Mesenchymal stem cell (in vitro differentiated cells and primary cell): ENCODE results near the gene KIF25.

Experiments used
- DNase-seq: peaks from one replicate; pipeline ENCODE4 v3.0.0-alpha.2; 2013
- H2AFZ ChIP-seq: one replicate; pipeline ENCODE4 v1.6.1; 2013; ENCODE audit warnings: low read depth, mild to moderate bottlenecking, control low read depth, inconsistent platforms, low read length, moderate library complexity
- H2AK5ac ChIP-seq: 2 replicates; pipeline ENCODE4 v1.6.1; 2013; ENCODE audit warnings: low read length, moderate library complexity, mild to moderate bottlenecking, inconsistent platforms; ENCODE audit not compliant: severe bottlenecking
- H2BK120ac ChIP-seq: one replicate; pipeline ENCODE4 v1.6.1; 2013; ENCODE audit warnings: low read depth, mild to moderate bottlenecking, inconsistent platforms, low read length, moderate library complexity
- H2BK12ac ChIP-seq, 2 experiments: one replicate each; pipeline ENCODE4 v1.6.1; 2013; ENCODE audit warnings: inconsistent platforms in 2 of 2, low read length in 2 of 2, mild to moderate bottlenecking in 2 of 2, moderate library complexity in 2 of 2, control low read depth in 1 of 2
- H2BK15ac ChIP-seq: one replicate; pipeline ENCODE4 v1.6.1; 2013; ENCODE audit warnings: mild to moderate bottlenecking, low read depth, inconsistent platforms; ENCODE audit not compliant: poor library complexity, severe bottlenecking
- H2BK5ac ChIP-seq: 2 replicates; pipeline ENCODE4 v1.6.1; 2013; ENCODE audit warnings: low read depth, mild to moderate bottlenecking, low read length, control low read depth, inconsistent platforms; ENCODE audit not compliant: poor library complexity, severe bottlenecking
- H3K14ac ChIP-seq, 2 experiments: one replicate each; pipeline ENCODE4 v1.6.1; 2013; ENCODE audit warnings: inconsistent platforms in 2 of 2, low read length in 2 of 2, control low read depth in 1 of 2, mild to moderate bottlenecking in 1 of 2, moderate library complexity in 1 of 2
- H3K18ac ChIP-seq, 2 experiments: one replicate each; pipeline ENCODE4 v1.6.1; 2013; ENCODE audit warnings: inconsistent platforms in 2 of 2, low read length in 2 of 2, control low read depth in 1 of 2, low read depth in 1 of 2, mild to moderate bottlenecking in 1 of 2
- H3K23ac ChIP-seq, 2 experiments: one replicate each; pipeline ENCODE4 v1.6.1; 2013; ENCODE audit warnings: inconsistent platforms in 2 of 2, low read length in 2 of 2, mild to moderate bottlenecking in 2 of 2, moderate library complexity in 2 of 2, control low read depth in 1 of 2
- H3K27ac ChIP-seq: 2 replicates; pipeline ENCODE4 v1.5.1; 2013; ENCODE audit warnings: mild to moderate bottlenecking, moderate library complexity, low read length, control low read depth, inconsistent platforms; ENCODE audit not compliant: poor library complexity, severe bottlenecking
- H3K27me3 ChIP-seq, 2 experiments: 2 replicates each; pipeline versions ENCODE4 v1.6.1 to v1.7.0; 2013; ENCODE audit warnings: low read length in 2 of 2, mild to moderate bottlenecking in 2 of 2, moderate library complexity in 2 of 2, control low read depth in 1 of 2, inconsistent platforms in 1 of 2; ENCODE audit not compliant: control insufficient read depth in 1 of 2, insufficient read depth in 1 of 2
- H3K36me3 ChIP-seq, 2 experiments: 2 replicates each; pipeline versions ENCODE4 v1.6.1 to v1.7.0; 2013; ENCODE audit warnings: low read length in 2 of 2, control low read depth in 1 of 2, inconsistent platforms in 1 of 2, low read depth in 1 of 2, mild to moderate bottlenecking in 1 of 2; ENCODE audit not compliant: insufficient read depth in 2 of 2, control insufficient read depth in 1 of 2
- H3K4ac ChIP-seq, 2 experiments: one replicate each; pipeline ENCODE4 v1.6.1; 2013; ENCODE audit warnings: inconsistent platforms in 2 of 2, low read length in 2 of 2, mild to moderate bottlenecking in 2 of 2, moderate library complexity in 2 of 2, control low read depth in 1 of 2, low read depth in 1 of 2
- H3K4me1 ChIP-seq: 2 replicates; pipeline ENCODE4 v1.6.1; 2013; ENCODE audit warnings: low read depth, low read length, control low read depth; ENCODE audit not compliant: control insufficient read depth, insufficient read depth
- H3K4me2 ChIP-seq: 2 replicates; pipeline ENCODE4 v1.6.1; 2013; ENCODE audit warnings: low read length, mild to moderate bottlenecking, inconsistent platforms; ENCODE audit not compliant: poor library complexity, severe bottlenecking
- H3K4me3 ChIP-seq, 2 experiments: 2 replicates each; pipeline versions ENCODE4 v1.5.1 to v1.7.0; 2013; ENCODE audit warnings: low read length in 2 of 2, mild to moderate bottlenecking in 2 of 2, control low read depth in 1 of 2, low read depth in 1 of 2; ENCODE audit not compliant: insufficient read depth in 1 of 2
- H3K79me1 ChIP-seq: replicated peaks from 2 replicates; pipeline ENCODE4 v1.6.1; 2013; ENCODE audit warnings: mild to moderate bottlenecking, control low read depth, low read length, inconsistent platforms; ENCODE audit not compliant: poor library complexity, severe bottlenecking
- H3K9ac ChIP-seq: 2 replicates; pipeline ENCODE4 v1.7.0; 2013; ENCODE audit warnings: mild to moderate bottlenecking, low read length, moderate library complexity
- H3K9me3 ChIP-seq: 2 replicates; pipeline ENCODE4 v1.7.0; 2013; ENCODE audit warnings: mild to moderate bottlenecking, low read length; ENCODE audit not compliant: control insufficient read depth
- H4K8ac ChIP-seq: one replicate; pipeline ENCODE4 v1.6.1; 2013; ENCODE audit warnings: inconsistent platforms, mild to moderate bottlenecking, low read length, moderate library complexity
- H4K91ac ChIP-seq: one replicate; pipeline ENCODE4 v1.6.1; 2013; ENCODE audit warnings: mild to moderate bottlenecking, low read length, inconsistent platforms
- WGBS: methylation state at CpG from one replicate; pipeline ENCODE4 v1.1.7; 2013; ENCODE audit warnings: mixed read lengths; 5-methylcytosine and 5-hydroxymethylcytosine counted together

The KIF25 gene

GRCh38 chr6:168033791-168034190, 36.3 kb downstream of the KIF25 start:
- H3K23ac ChIP-seq, result no peak overlapping the region
- no peak overlapping the region for H2BK15ac ChIP-seq
- no peaks in the 10 kb centered on the region for H3K9me3 ChIP-seq
- H2AFZ ChIP-seq, result no peak overlapping the region
- no peaks in the 10 kb centered on the region for H3K27me3 ChIP-seq
- no peak overlapping the region for H2AK5ac ChIP-seq
- peak overlapping the region in 1 of 2 experiments; percentile 76 for H2BK12ac ChIP-seq
- no peaks in the 10 kb centered on the region for H3K36me3 ChIP-seq
- no peaks in the 10 kb centered on the region for H3K79me1 ChIP-seq
- no peak overlapping the region for H3K4ac ChIP-seq
- H3K4me1 ChIP-seq, result peaks cover 4% of the 10 kb centered on the region
- H3K14ac ChIP-seq, result no peak overlapping the region
- no peak overlapping the region for H4K91ac ChIP-seq
- no peak overlapping the region for H3K4me3 ChIP-seq
- H3K27ac ChIP-seq, result no peak overlapping the region
- no peak overlapping the region for H2BK120ac ChIP-seq
- no peak overlapping the region for H3K9ac ChIP-seq
- peak overlapping the region in 1 of 2 experiments; percentile 31 for H3K18ac ChIP-seq
- DNase-seq, result no peak
- 99% methylated on average over 10 of the region's 12 CpGs for WGBS
- no peak overlapping the region for H2BK5ac ChIP-seq
- no peak overlapping the region for H3K4me2 ChIP-seq
- peak overlapping the region; percentile 70 for H4K8ac ChIP-seq

- H3K9me3 ChIP-seq, result peaks cover 5% of the 10 kb centered on the region
- no peak overlapping the region for H3K9ac ChIP-seq
- H2BK12ac ChIP-seq, result peak overlapping the region; percentile 38 to 94
- H4K91ac ChIP-seq, result peak overlapping the region; percentile 65
- no peak overlapping the region for H3K23ac ChIP-seq
- no peak for DNase-seq
- WGBS, result 87% methylated on average over 18 of the region's 18 CpGs
- H3K18ac ChIP-seq, result peak overlapping the region in 1 of 2 experiments; percentile 64
- H2AK5ac ChIP-seq, result no peak overlapping the region
- no peak overlapping the region for H3K4me2 ChIP-seq
- no peaks in the 10 kb centered on the region for H3K79me1 ChIP-seq
- peak overlapping the region; percentile 14 for H2BK15ac ChIP-seq
- no peaks in the 10 kb centered on the region for H3K27me3 ChIP-seq
- no peak overlapping the region for H2BK5ac ChIP-seq
- no peak overlapping the region for H3K27ac ChIP-seq
- no peak overlapping the region for H3K4me3 ChIP-seq
- no peaks in the 10 kb centered on the region for H3K36me3 ChIP-seq
- H3K4ac ChIP-seq, result no peak overlapping the region
- H2AFZ ChIP-seq, result no peak overlapping the region
- peak overlapping the region; percentile 19 for H4K8ac ChIP-seq
- no peak overlapping the region for H3K14ac ChIP-seq
- peaks cover 4% of the 10 kb centered on the region for H3K4me1 ChIP-seq
- H2BK120ac ChIP-seq, result peak overlapping the region; percentile 81
Measured at GRCh38 chr6:168034537-168034936, 37.1 kb downstream of the KIF25 start.

- Histone ChIP-seq H3K9ac (peak overlapping the region; percentile 86), H3K4me3 (peak overlapping the region; percentile 37 to 82), H2AK5ac (no peak overlapping the region), H4K91ac (peak overlapping the region; percentile 91), H2BK120ac (peak overlapping the region; percentile 81), H2AFZ (peak overlapping the region; percentile 39), H3K14ac (peak overlapping the region in 1 of 2 experiments; percentile 96), H3K9me3 (peaks cover 10% of the 10 kb centered on the region), H3K4me1 (peaks cover 4% of the 10 kb centered on the region), H3K4ac (peak overlapping the region; percentile 76 to 92), H3K27me3 (no peaks in the 10 kb centered on the region), H2BK15ac (no peak overlapping the region), H3K79me1 (no peaks in the 10 kb centered on the region), H3K23ac (no peak overlapping the region), H3K36me3 (no peaks in the 10 kb centered on the region), H2BK12ac (peak overlapping the region; percentile 20 to 89), H3K27ac (no peak overlapping the region), H2BK5ac (no peak overlapping the region), H3K4me2 (no peak overlapping the region), H4K8ac (peak overlapping the region; percentile 95), H3K18ac (peak overlapping the region; percentile 89 to 98)
- DNase-seq, result peak; percentile 93
- WGBS, result 15% methylated on average over 23 of the region's 45 CpGs
Measured at GRCh38 chr6:168035098-168035660, 37.7 kb downstream of the KIF25 start.

GRCh38 chr6:168035661-168036545, 38.4 kb downstream of the KIF25 start:
- Histone ChIP-seq H3K4me1 (peaks cover 4% of the 10 kb centered on the region), H3K36me3 (no peaks in the 10 kb centered on the region), H3K79me1 (no peaks in the 10 kb centered on the region), H3K4me2 (no peak overlapping the region), H2BK15ac (no peak overlapping the region), H2BK12ac (peak overlapping the region; percentile 45 to 80), H3K4ac (peak overlapping the region; percentile 76 to 92), H2AFZ (peak overlapping the region; percentile 39), H2BK120ac (peak overlapping the region; percentile 81), H3K9me3 (peaks cover 16% of the 10 kb centered on the region), H3K9ac (peak overlapping the region; percentile 86), H3K27me3 (no peaks in the 10 kb centered on the region), H4K91ac (peak overlapping the region; percentile 5), H3K14ac (peak overlapping the region in 1 of 2 experiments; percentile 96), H2AK5ac (no peak overlapping the region), H3K18ac (peak overlapping the region; percentile 89 to 98), H3K23ac (no peak overlapping the region), H4K8ac (peak overlapping the region; percentile 95), H3K27ac (no peak overlapping the region), H3K4me3 (peak overlapping the region in 1 of 2 experiments; percentile 82), H2BK5ac (no peak overlapping the region)
- 5% methylated on average over 25 of the region's 29 CpGs for WGBS
- DNase-seq, result peak; percentile 88
